GM06990 (cell line): ENCODE results near the gene ZNF689.

Source experiments
- DNase-seq: peaks from one replicate; pipeline ENCODE4 v3.0.0-alpha.2; 2011; ENCODE audit not compliant: insufficient read length; ENCODE audit errors: extremely low read depth
- H3K27me3 ChIP-seq: replicated peaks from 2 replicates; pipeline ENCODE4 v1.6.0; 2011; ENCODE audit warnings: low read length; ENCODE audit not compliant: control insufficient read depth, insufficient read depth
- H3K36me3 ChIP-seq: 2 replicates; pipeline ENCODE4 v1.5.1; 2011; ENCODE audit warnings: low read length; ENCODE audit not compliant: control insufficient read depth, insufficient read depth
- H3K4me3 ChIP-seq: replicated peaks from 2 replicates; pipeline ENCODE4 v1.5.1; 2011; ENCODE audit warnings: low read depth, mild to moderate bottlenecking, control low read depth, low read length
- TF ChIP-seq, protein P1 (sequence below): IDR thresholded peaks from 2 replicates; pipeline ENCODE4 v1.5.1; 2011; ENCODE audit warnings: low read length, control low read depth, mild to moderate bottlenecking, inconsistent platforms; ENCODE audit not compliant: insufficient read depth, poor library complexity, severe bottlenecking

ZNF689 gene

DNA sequence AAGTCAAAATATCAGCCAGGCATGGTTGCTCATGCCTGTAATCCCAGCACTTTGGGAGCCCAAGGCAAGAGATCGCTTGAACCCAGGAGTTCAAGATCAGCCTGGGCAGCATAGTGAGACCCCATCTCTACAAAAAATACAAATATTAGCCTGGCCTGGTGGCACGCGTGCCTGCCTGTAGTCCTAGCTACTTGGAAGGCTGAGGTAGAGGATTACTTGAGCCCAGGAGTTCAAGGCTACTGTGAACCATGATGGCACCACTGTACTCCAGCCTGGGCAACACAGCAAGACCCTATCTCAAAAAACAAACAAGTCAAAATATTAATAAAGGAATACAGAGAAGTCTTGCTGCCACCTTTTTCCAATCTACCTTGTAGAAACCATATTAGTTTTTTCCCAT, 4.2 kb downstream of the ZNF689 start:
- TF ChIP-seq, protein P1, sequence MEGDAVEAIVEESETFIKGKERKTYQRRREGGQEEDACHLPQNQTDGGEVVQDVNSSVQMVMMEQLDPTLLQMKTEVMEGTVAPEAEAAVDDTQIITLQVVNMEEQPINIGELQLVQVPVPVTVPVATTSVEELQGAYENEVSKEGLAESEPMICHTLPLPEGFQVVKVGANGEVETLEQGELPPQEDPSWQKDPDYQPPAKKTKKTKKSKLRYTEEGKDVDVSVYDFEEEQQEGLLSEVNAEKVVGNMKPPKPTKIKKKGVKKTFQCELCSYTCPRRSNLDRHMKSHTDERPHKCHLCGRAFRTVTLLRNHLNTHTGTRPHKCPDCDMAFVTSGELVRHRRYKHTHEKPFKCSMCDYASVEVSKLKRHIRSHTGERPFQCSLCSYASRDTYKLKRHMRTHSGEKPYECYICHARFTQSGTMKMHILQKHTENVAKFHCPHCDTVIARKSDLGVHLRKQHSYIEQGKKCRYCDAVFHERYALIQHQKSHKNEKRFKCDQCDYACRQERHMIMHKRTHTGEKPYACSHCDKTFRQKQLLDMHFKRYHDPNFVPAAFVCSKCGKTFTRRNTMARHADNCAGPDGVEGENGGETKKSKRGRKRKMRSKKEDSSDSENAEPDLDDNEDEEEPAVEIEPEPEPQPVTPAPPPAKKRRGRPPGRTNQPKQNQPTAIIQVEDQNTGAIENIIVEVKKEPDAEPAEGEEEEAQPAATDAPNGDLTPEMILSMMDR, result no peak
- no peak overlapping the region for H3K4me3 ChIP-seq
- no peaks in the 10 kb centered on the region for H3K27me3 ChIP-seq
- peaks cover 21% of the 10 kb centered on the region for H3K36me3 ChIP-seq
- no peak for DNase-seq

DNA sequence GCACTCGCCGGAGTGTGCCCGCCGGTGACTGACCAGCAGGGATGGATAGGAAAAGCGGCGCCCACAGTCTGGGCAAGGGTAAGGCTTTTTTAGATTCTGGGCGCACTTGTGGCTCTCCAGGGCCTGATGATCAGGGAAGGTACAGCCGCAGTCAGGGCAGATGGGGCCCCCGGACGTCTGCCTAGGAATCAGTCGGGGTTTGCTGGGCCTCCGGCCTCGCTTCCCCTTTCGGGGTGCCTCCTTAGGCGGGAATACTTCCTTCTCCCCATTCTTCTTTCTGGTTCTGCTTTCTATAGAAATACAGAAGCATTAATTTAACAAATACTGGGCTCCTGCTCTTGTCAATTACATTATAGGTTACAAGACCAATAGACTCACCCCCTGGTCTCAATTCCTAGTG, 5.0 kb downstream of the ZNF689 start:
- Histone ChIP-seq H3K27me3 (no peaks in the 10 kb centered on the region), H3K4me3 (no peak overlapping the region), H3K36me3 (peaks cover 21% of the 10 kb centered on the region)
- no peak for DNase-seq
- TF ChIP-seq, protein P1, result no peak

DNA sequence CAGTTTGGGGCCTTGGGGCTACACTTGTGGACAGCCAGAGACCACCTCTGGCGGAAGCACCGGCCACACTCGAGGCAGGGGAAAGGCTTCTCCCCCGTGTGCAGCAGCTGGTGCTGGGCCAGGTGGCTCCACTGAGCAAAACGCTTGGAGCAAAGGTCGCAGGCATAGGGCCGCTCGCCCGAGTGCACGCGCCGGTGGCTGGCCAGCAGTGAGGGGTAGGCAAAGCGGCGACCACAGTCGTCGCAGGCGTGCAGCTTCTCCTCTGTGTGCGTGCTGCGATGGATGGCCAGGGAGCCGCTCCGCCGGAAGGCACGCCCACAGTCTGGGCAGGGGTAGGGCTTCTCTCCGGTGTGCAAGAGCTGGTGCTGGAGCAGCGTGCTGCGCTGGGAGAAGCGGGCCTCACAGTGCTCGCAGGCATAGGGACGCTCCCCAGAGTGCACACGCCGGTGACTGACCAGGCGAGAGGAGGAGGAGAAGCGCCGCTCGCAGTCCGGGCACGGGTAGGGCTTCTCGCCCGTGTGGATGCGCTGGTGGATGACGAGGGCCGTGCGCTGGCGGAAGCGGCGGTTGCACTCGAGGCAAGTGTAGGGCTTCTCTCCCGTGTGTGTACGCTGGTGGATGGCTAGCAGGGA, 5.8 kb downstream of the ZNF689 start:
- H3K27me3 ChIP-seq, result no peaks in the 10 kb centered on the region
- DNase-seq, result no peak
- TF ChIP-seq, protein P1, result no peak
- H3K36me3 ChIP-seq, result peaks cover 21% of the 10 kb centered on the region
- no peak overlapping the region for H3K4me3 ChIP-seq

DNA sequence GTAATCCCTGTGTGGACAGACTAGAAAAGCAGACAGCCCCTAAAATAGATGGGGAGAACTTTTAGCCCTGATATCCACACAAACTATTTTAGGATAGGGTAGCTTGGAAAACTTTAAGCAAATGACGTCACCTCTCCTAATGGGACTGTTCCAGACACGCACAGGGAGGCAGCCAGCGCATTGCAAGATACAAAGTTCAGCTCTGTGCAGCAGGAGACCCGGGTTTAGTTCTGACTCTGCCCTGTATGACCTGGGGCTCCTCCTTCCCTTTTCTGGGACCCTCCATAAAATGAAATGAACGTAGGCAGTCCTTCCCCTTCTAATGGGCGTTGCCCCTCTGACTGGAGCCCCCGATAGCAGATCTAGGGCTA, 6.3 kb downstream of the ZNF689 start:
- TF ChIP-seq, protein P1, result no peak
- H3K36me3 ChIP-seq, result peaks cover 21% of the 10 kb centered on the region
- no peak overlapping the region for H3K4me3 ChIP-seq
- H3K27me3 ChIP-seq, result no peaks in the 10 kb centered on the region
- DNase-seq, result no peak

DNA sequence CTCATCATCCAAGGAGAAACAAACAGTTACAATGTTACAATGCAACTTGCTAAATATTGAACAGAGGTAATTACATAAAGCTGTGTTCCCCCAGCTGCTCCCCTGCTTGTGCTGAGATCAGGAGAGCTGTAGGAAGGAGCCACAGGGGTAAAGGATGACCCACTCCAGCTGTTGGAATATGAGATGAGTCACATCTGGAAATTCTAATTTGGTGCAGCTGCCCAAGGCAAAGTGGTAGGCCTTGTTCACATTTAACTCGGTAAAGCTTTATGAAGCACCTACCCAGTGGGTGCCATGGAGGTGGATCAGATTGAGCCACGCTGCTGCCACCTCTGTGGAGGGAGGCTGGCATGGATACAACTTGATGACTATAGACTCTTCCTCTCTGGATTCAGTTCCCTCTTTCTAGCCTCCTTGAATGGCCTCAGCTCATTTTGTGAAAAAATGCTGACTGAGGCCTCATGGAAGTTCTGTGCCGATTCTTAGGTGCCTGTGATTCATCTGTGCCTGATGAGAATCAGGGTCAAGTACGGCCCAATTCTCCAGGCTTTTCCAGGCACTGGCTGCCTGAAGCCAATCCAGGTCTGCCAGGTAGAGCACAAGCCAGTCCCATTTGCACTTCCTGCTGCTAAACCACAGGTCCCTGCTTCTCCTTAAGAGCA, 7.4 kb downstream of the ZNF689 start:
- TF ChIP-seq, protein P1, result no peak
- DNase-seq, result no peak
- no peak overlapping the region for H3K4me3 ChIP-seq
- peaks cover 20% of the 10 kb centered on the region for H3K36me3 ChIP-seq
- H3K27me3 ChIP-seq, result no peaks in the 10 kb centered on the region
